ENCODE results near the gene FAM110A.

- TF ChIP-seq CTCF (conservative IDR thresholded peaks at IDR 0.05; ENCODE audit: low read length) (no peak), EZH2phosphoT487 (IDR thresholded peaks at IDR 0.05; ENCODE audit: borderline replicate concordance) (no peak)
Measured at GRCh38 chr20:855466-856360, 22.2 kb downstream of the FAM110A start.
